HCT116 (cell line): Measurements from ENCODE around the gene B3GNT2. TPM values are rescaled to one million over a fixed set of nuclear protein-coding genes. Genes with fewer than 3 reads are reported as not detected.

ENCODE experiments used
- ATAC-seq: fragments of 200-7000 bp; cut with Tn5 transposase; 2 replicates; pipeline ENCODE4 v1.9.1; 2020; ENCODE audit warnings: mild to moderate bottlenecking, moderate library complexity
- BruUV-seq: library from RNA; stranded (reverse); fragments of 400-500 nt; replicated peaks from 2 replicates; lab custom pipeline; 2021; lab: Mats Ljungman, UMichigan
- CTCF ChIA-PET: fragments of 300-600 bp; sonication (Branson Sonifier 250); formaldehyde crosslinking; loops from one replicate; lab custom pipeline; 2021; ENCODE audit warnings: antibody characterized with exemption; lab: Charles Lee
- POLR2A ChIA-PET: fragments of 300-600, 350-600 bp; sonication (Branson Sonifier 250); formaldehyde crosslinking; loops from one replicate; lab custom pipeline; 2021; ENCODE audit warnings: antibody characterized with exemption; lab: Charles Lee
- RAD21 ChIA-PET, 2 experiments: fragments of 300-600 bp; sonication (Branson Sonifier 250); formaldehyde crosslinking; loops; one replicate each; lab custom pipeline; 2023; ENCODE audit warnings: low total read pairs in 2 of 2; ENCODE audit not compliant: uncharacterized antibody in 2 of 2, unreplicated experiment in 2 of 2, low non-redundant PET in 1 of 2; lab: Charles Lee
- DNase-seq: peaks from one replicate; pipeline ENCODE4 v3.0.0-alpha.2; 2010; ENCODE audit warnings: low read depth, low spot score
- H2AFZ ChIP-seq: fragments of 200-600 bp; shearing (Covaris generic), sonication (generic); 2 replicates; pipeline ENCODE4 v1.6.1; 2017; ENCODE audit warnings: low read depth, mixed run types, mixed read lengths, antibody characterized with exemption, low read length; ENCODE audit not compliant: poor library complexity, severe bottlenecking
- H3K27ac ChIP-seq: 2 replicates; pipeline ENCODE4 v1.5.1; 2012; ENCODE audit warnings: low read depth, low read length
- H3K27me3 ChIP-seq: fragments of 200-600 bp; sonication (generic); 2 replicates; pipeline ENCODE4 v1.6.1; 2016; ENCODE audit warnings: mixed run types, low read length, mixed read lengths; ENCODE audit not compliant: insufficient read depth
- H3K36me3 ChIP-seq, 2 experiments: fragments of 200-500 bp in 1 of 2; fragments of 200-600 bp in 1 of 2; sonication (Bioruptor generic) in 1 of 2; sonication (generic) in 1 of 2; 2 replicates each; pipeline versions ENCODE4 v1.5.1 to v1.6.1; 2014 to 2016; ENCODE audit warnings: low read length in 2 of 2, inconsistent platforms in 1 of 2, mixed read lengths in 1 of 2, mixed run types in 1 of 2; ENCODE audit not compliant: insufficient read depth in 2 of 2, control insufficient read depth in 1 of 2
- H3K4me1 ChIP-seq, 2 experiments: fragments of 200-600 bp in 1 of 2; sonication (generic) in 1 of 2; 2 replicates each; pipeline versions ENCODE4 v1.5.1 to v1.6.1; 2012 to 2017; ENCODE audit warnings: low read length in 2 of 2, inconsistent platforms in 1 of 2, mild to moderate bottlenecking in 1 of 2, mixed read lengths in 1 of 2, mixed run types in 1 of 2, moderate library complexity in 1 of 2; ENCODE audit not compliant: insufficient read depth in 2 of 2, control insufficient read depth in 1 of 2
- H3K4me2 ChIP-seq: fragments of 200-600 bp; sonication (generic); 2 replicates; pipeline ENCODE4 v1.6.1; 2017; ENCODE audit warnings: mixed run types, low read length, mixed read lengths
- H3K4me3 ChIP-seq, 2 experiments: fragments of 200-600 bp in 1 of 2; sonication (generic) in 1 of 2; replicated peaks in 1 of 2; 2 replicates each; pipeline ENCODE4 v1.5.1; 2011 to 2016; ENCODE audit warnings: low read length in 2 of 2, control low read depth in 1 of 2, low read depth in 1 of 2, mild to moderate bottlenecking in 1 of 2, mixed read lengths in 1 of 2, mixed run types in 1 of 2
- H3K79me2 ChIP-seq: fragments of 200-600 bp; sonication (generic); 2 replicates; pipeline ENCODE4 v1.6.1; 2017; ENCODE audit warnings: mild to moderate bottlenecking, mixed run types, low read length, moderate library complexity, mixed read lengths; ENCODE audit not compliant: insufficient read depth
- H3K9ac ChIP-seq: fragments of 200-600 bp; sonication (generic); 2 replicates; pipeline ENCODE4 v1.6.1; 2016; ENCODE audit warnings: low read length, mixed read lengths
- H3K9me2 ChIP-seq: fragments of 200-600 bp; sonication (generic), shearing (Covaris generic); 2 replicates; pipeline ENCODE4 v1.6.1; 2017; ENCODE audit warnings: mixed run types, mild to moderate bottlenecking, moderate library complexity; ENCODE audit not compliant: insufficient read depth
- H3K9me3 ChIP-seq, 2 experiments: fragments of 200-500 bp in 1 of 2; fragments of 200-600 bp in 1 of 2; sonication (Bioruptor generic) in 1 of 2; sonication (generic) in 1 of 2; 2 replicates each; pipeline ENCODE4 v1.6.1; 2014 to 2017; ENCODE audit warnings: low read length in 2 of 2, mixed read lengths in 2 of 2, inconsistent platforms in 1 of 2, low read depth in 1 of 2, mild to moderate bottlenecking in 1 of 2, mixed run types in 1 of 2, moderate library complexity in 1 of 2; ENCODE audit not compliant: control insufficient read depth in 1 of 2, insufficient read depth in 1 of 2
- H4K20me1 ChIP-seq: fragments of 200-600 bp; sonication (generic), shearing (Covaris generic); 2 replicates; pipeline ENCODE4 v1.6.1; 2017; ENCODE audit warnings: mixed run types, mild to moderate bottlenecking, moderate library complexity; ENCODE audit not compliant: insufficient read depth
- CBX3 ChIP-seq: IDR thresholded peaks from 2 replicates; pipeline ENCODE4 v1.6.1; 2012; ENCODE audit warnings: low read depth
- CEBPB ChIP-seq: IDR thresholded peaks from 2 replicates; pipeline ENCODE4 v1.6.1; 2012; ENCODE audit warnings: low read depth
- EZH2phosphoT487 ChIP-seq: fragments of 200-600 bp; IDR thresholded peaks from 2 replicates; pipeline ENCODE4 v1.6.1; 2018; ENCODE audit warnings: antibody characterized with exemption, borderline replicate concordance
- FOSL1 ChIP-seq: IDR thresholded peaks from 2 replicates; pipeline ENCODE4 v1.6.1; 2012; ENCODE audit warnings: low read depth
- JUND ChIP-seq: IDR thresholded peaks from 2 replicates; pipeline ENCODE4 v1.6.1; 2012
- POLR2A ChIP-seq: IDR thresholded peaks from 2 replicates; pipeline ENCODE4 v1.7.0; 2011; ENCODE audit warnings: borderline replicate concordance; ENCODE audit not compliant: insufficient read depth, insufficient read length; ENCODE audit errors: extremely low read depth
- RAD21 ChIP-seq: IDR thresholded peaks from 2 replicates; pipeline ENCODE4 v1.6.1; 2012; ENCODE audit warnings: low read depth, mild to moderate bottlenecking
- SRF ChIP-seq: IDR thresholded peaks from 2 replicates; pipeline ENCODE4 v1.6.1; 2012; ENCODE audit warnings: low read depth
- intact Hi-C: fragments of 100-400 bp; cut with micrococcal nuclease; formaldehyde crosslinking; loops from 2 replicates; pipeline ENCODE4 v1.10.0; 2022
- total RNA-seq: library from RNA; stranded (reverse); gene quantifications from one replicate; pipeline ENCODE4 v1.2.1, GENCODE V29; 2021; ENCODE audit not compliant: unreplicated experiment
- TF ChIP-seq, protein P1 (sequence below): IDR thresholded peaks from 2 replicates; pipeline ENCODE4 v1.6.1; 2012
- TF ChIP-seq, protein P2 (sequence below): IDR thresholded peaks from 2 replicates; pipeline ENCODE4 v1.6.1; 2011; ENCODE audit warnings: mild to moderate bottlenecking, low read length, moderate library complexity; ENCODE audit not compliant: insufficient replicate concordance; ENCODE audit errors: extremely low read depth
- TF ChIP-seq, protein P3 (sequence below): IDR thresholded peaks from 2 replicates; pipeline ENCODE4 v1.6.1; 2012; ENCODE audit warnings: low read depth
- TF ChIP-seq, protein P4 (sequence below), 3 experiments: fragments of 200-600 bp in 1 of 3; sonication (generic) in 1 of 3; IDR thresholded peaks in 2 of 3; conservative IDR thresholded peaks in 1 of 3; 2 replicates each; pipeline ENCODE4 v1.5.1; 2012 to 2017; ENCODE audit warnings: low read depth in 2 of 3, low read length in 2 of 3, antibody characterized with exemption in 1 of 3, borderline replicate concordance in 1 of 3, control low read depth in 1 of 3, mild to moderate bottlenecking in 1 of 3, mixed read lengths in 1 of 3, mixed run types in 1 of 3, moderate library complexity in 1 of 3; ENCODE audit not compliant: insufficient read depth in 1 of 3

B3GNT2 gene
- total RNA-seq, 1 experiment from 2014 or later, result 21.5 TPM

DNA sequence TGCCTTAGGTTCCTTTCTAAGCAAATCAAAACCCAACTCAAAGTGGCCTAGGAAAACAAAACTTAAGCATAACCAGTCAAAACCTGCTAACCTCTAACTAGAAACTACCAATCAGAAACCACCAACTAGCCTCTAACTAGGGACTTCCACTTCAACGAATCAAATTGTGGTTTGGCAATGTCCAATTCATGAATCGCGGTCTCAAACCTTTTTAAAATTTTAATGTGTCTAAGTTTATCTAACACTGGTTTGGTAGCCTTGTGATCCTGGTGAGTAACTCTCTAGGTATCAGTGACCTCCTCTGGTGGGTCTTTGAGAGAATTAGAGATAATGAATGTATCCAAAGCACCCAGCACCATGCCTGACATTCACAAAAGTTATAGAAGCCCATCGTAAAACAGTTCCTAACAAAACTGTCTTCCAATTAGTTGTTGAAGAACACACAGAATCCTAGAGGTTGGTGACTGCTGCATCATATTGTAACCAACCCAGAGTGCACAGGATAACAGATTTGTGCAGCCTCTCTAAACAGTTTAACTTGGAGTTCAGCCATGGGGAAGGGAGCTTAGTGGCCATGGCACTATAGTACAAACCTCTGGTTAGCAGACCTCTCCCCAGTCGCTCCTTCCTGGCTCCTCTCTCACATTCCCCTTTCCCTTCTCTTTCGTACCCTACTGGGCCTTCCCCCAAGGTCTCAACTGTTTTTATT is 45.2 kb upstream of the B3GNT2 start:
- ChIA-PET POLR2A (no interaction called here), RAD21 (no interaction called here), CTCF (no interaction called here)
- ATAC-seq (no peak), DNase-seq (no peak)
- Histone ChIP-seq H3K4me3 (no peak overlapping the region), H3K9me2 (no peaks in the 10 kb centered on the region), H3K9me3 (no peaks in the 10 kb centered on the region), H4K20me1 (no peaks in the 10 kb centered on the region), H3K4me2 (0 out of 2 replicates have a peak overlapping the region, but pooled peaks have one; percentile 46), H3K36me3 (no peaks in the 10 kb centered on the region), H3K27ac (no peak overlapping the region), H3K27me3 (no peaks in the 10 kb centered on the region), H2AFZ (no peak overlapping the region), H3K79me2 (no peaks in the 10 kb centered on the region), H3K9ac (no peak overlapping the region), H3K4me1 (peaks cover 4 to 28% of the 10 kb centered on the region in 2 experiments; a peak in 2 of 4 replicates)
- BruUV-seq, result no TSS peak
- TF ChIP-seq CEBPB, result no peak
- intact Hi-C loops, result no loop called here

DNA sequence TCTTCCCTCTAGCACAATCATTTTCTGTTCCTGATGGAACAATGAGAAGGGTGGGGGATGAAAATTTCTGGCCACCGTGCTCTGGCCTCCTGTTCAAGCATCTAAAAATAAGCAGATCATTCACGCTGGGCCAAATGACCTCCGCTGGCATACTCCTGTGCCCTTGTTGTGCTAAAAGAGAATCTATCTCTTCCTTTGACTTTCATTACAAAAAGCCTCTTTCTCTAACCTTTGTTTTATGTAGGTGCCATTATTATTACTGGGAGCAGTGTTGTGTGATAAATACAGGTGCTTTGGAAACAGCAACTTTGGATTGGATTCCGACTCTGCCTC is 44.6 kb upstream of the B3GNT2 start:
- H3K4me3 ChIP-seq, result no peak overlapping the region
- ATAC-seq (no peak), DNase-seq (no peak)
- ChIA-PET RAD21 (no interaction called here), POLR2A (no interaction called here), CTCF (no interaction called here)
- H3K9me3 ChIP-seq, result no peaks in the 10 kb centered on the region
- H3K4me2 ChIP-seq, result peak overlapping the region; percentile 46; the same call in 1 of the 2 replicates
- no peak overlapping the region for H2AFZ ChIP-seq
- intact Hi-C loops, result no loop called here
- H3K4me1 ChIP-seq, result peaks cover 4 to 28% of the 10 kb centered on the region in 2 experiments; a peak in 2 of 4 replicates
- no peaks in the 10 kb centered on the region for H4K20me1 ChIP-seq
- H3K79me2 ChIP-seq, result no peaks in the 10 kb centered on the region
- H3K36me3 ChIP-seq, result no peaks in the 10 kb centered on the region
- no peak overlapping the region for H3K9ac ChIP-seq
- no peaks in the 10 kb centered on the region for H3K9me2 ChIP-seq
- BruUV-seq, result no TSS peak
- no peak overlapping the region for H3K27ac ChIP-seq
- H3K27me3 ChIP-seq, result no peaks in the 10 kb centered on the region
- no peak for TF ChIP-seq RAD21
- TF ChIP-seq, protein P1, sequence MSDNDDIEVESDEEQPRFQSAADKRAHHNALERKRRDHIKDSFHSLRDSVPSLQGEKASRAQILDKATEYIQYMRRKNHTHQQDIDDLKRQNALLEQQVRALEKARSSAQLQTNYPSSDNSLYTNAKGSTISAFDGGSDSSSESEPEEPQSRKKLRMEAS, result no peak
- TF ChIP-seq SRF, result no peak
- no peak for TF ChIP-seq EZH2phosphoT487
- TF ChIP-seq, protein P2, sequence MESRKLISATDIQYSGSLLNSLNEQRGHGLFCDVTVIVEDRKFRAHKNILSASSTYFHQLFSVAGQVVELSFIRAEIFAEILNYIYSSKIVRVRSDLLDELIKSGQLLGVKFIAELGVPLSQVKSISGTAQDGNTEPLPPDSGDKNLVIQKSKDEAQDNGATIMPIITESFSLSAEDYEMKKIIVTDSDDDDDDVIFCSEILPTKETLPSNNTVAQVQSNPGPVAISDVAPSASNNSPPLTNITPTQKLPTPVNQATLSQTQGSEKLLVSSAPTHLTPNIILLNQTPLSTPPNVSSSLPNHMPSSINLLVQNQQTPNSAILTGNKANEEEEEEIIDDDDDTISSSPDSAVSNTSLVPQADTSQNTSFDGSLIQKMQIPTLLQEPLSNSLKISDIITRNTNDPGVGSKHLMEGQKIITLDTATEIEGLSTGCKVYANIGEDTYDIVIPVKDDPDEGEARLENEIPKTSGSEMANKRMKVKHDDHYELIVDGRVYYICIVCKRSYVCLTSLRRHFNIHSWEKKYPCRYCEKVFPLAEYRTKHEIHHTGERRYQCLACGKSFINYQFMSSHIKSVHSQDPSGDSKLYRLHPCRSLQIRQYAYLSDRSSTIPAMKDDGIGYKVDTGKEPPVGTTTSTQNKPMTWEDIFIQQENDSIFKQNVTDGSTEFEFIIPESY, result no peak
- no peak for TF ChIP-seq FOSL1
- TF ChIP-seq CEBPB, result no peak
- TF ChIP-seq, protein P3, sequence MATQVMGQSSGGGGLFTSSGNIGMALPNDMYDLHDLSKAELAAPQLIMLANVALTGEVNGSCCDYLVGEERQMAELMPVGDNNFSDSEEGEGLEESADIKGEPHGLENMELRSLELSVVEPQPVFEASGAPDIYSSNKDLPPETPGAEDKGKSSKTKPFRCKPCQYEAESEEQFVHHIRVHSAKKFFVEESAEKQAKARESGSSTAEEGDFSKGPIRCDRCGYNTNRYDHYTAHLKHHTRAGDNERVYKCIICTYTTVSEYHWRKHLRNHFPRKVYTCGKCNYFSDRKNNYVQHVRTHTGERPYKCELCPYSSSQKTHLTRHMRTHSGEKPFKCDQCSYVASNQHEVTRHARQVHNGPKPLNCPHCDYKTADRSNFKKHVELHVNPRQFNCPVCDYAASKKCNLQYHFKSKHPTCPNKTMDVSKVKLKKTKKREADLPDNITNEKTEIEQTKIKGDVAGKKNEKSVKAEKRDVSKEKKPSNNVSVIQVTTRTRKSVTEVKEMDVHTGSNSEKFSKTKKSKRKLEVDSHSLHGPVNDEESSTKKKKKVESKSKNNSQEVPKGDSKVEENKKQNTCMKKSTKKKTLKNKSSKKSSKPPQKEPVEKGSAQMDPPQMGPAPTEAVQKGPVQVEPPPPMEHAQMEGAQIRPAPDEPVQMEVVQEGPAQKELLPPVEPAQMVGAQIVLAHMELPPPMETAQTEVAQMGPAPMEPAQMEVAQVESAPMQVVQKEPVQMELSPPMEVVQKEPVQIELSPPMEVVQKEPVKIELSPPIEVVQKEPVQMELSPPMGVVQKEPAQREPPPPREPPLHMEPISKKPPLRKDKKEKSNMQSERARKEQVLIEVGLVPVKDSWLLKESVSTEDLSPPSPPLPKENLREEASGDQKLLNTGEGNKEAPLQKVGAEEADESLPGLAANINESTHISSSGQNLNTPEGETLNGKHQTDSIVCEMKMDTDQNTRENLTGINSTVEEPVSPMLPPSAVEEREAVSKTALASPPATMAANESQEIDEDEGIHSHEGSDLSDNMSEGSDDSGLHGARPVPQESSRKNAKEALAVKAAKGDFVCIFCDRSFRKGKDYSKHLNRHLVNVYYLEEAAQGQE, result no peak
- TF ChIP-seq, protein P4, sequence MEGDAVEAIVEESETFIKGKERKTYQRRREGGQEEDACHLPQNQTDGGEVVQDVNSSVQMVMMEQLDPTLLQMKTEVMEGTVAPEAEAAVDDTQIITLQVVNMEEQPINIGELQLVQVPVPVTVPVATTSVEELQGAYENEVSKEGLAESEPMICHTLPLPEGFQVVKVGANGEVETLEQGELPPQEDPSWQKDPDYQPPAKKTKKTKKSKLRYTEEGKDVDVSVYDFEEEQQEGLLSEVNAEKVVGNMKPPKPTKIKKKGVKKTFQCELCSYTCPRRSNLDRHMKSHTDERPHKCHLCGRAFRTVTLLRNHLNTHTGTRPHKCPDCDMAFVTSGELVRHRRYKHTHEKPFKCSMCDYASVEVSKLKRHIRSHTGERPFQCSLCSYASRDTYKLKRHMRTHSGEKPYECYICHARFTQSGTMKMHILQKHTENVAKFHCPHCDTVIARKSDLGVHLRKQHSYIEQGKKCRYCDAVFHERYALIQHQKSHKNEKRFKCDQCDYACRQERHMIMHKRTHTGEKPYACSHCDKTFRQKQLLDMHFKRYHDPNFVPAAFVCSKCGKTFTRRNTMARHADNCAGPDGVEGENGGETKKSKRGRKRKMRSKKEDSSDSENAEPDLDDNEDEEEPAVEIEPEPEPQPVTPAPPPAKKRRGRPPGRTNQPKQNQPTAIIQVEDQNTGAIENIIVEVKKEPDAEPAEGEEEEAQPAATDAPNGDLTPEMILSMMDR (IDR thresholded peaks at IDR 0.05 in 2 of 3, conservative IDR thresholded peaks at IDR 0.05 in 1 of 3; ENCODE audit: borderline replicate concordance in 1 of 3, insufficient read depth in 1 of 3, low read depth in 2 of 3, low read length in 2 of 3), result no peak
- no peak for TF ChIP-seq JUND
- TF ChIP-seq CBX3, result no peak
- no peak for TF ChIP-seq POLR2A
